Measurements from ENCODE around the gene DNAH17. TPM values are rescaled to one million over a fixed set of nuclear protein-coding genes. Genes with fewer than 3 reads are reported as not detected.

DNAH17 gene
- total and polyA plus RNA-seq, 2 donors (not counting 3 experiments of a cell fraction or from before 2014, with no cell fraction given), result not detected

GRCh38 chr17:78398390-78398789 is 178.8 kb downstream of the DNAH17 start:
- CTCF ChIA-PET, result interaction anchor here (0.7 to 1.3 kb wide), 2 partner anchors 23 to 34 kb away, joined by 3 to 4 read pairs; no protein-coding TSS in a partner anchor
- Histone ChIP-seq H3K9ac (replicated peaks; ENCODE audit: extremely low read depth, insufficient read depth, low read length) (no peak overlapping the region), H3K9me3 (replicated peaks; ENCODE audit: control insufficient read depth, insufficient read depth, low read length) (no peaks in the 10 kb centered on the region), H4K20me1 (replicated peaks; ENCODE audit: control insufficient read depth, extremely low read depth, insufficient read depth, low read length) (no peaks in the 10 kb centered on the region), H3K36me3 (ENCODE audit: control insufficient read depth in 2 of 2, extremely low read depth in 1 of 2, insufficient read depth in 2 of 2, low read length in 2 of 2) (peaks cover 20 to 56% of the 10 kb centered on the region in 2 experiments), H3K27ac (ENCODE audit: insufficient read depth, low read depth, low read length) (no peak overlapping the region), H3K27me3 (ENCODE audit: control insufficient read depth in 2 of 2, insufficient read depth in 2 of 2, low read length in 2 of 2) (no peaks in the 10 kb centered on the region), H3K79me2 (ENCODE audit: control insufficient read depth, insufficient read depth, low read length) (peaks cover 46% of the 10 kb centered on the region), H3K4me1 (ENCODE audit: control insufficient read depth, extremely low read depth, insufficient read depth, low read length) (peaks cover 14% of the 10 kb centered on the region), H3K4me2 (ENCODE audit: insufficient read depth, low read length) (no peak overlapping the region), H3K9me1 (replicated peaks; ENCODE audit: control insufficient read depth, extremely low read depth, insufficient read depth, low read length) (no peaks in the 10 kb centered on the region), H3K4me3 (replicated peaks in 1 of 3; ENCODE audit: insufficient read depth in 1 of 3, low read depth in 1 of 3, low read length in 3 of 3) (no peak overlapping the region), H2AFZ (ENCODE audit: low read depth, low read length) (no peak overlapping the region)
- POLR2A ChIA-PET, result no interaction called here
- intact Hi-C loops (cut with micrococcal nuclease), result no loop called here
- dilution Hi-C loops (cut with MboI; ENCODE audit: extremely low pct_ligation_motif_present, low sequenced_read_pairs), result no loop called here
- no peak for DNase-seq (ENCODE audit: low read depth, low spot score)
- no TSS peak for BruUV-seq (replicated peaks)
- TF ChIP-seq POLR2A (IDR thresholded peaks at IDR 0.05; ENCODE audit: low read depth, low read length), result no peak
- TF ChIP-seq, protein P1, sequence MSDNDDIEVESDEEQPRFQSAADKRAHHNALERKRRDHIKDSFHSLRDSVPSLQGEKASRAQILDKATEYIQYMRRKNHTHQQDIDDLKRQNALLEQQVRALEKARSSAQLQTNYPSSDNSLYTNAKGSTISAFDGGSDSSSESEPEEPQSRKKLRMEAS (IDR thresholded peaks at IDR 0.05; ENCODE audit: insufficient read depth, insufficient read length), result no peak
- no peak for TF ChIP-seq POLR2AphosphoS5 (IDR thresholded peaks at IDR 0.05; ENCODE audit: insufficient read depth, low read depth, low read length)
- TF ChIP-seq CTCF (IDR thresholded peaks at IDR 0.05; ENCODE audit: extremely low read depth in 1 of 2, insufficient read depth in 1 of 2, low read depth in 1 of 2, low read length in 2 of 2), result no peak
- no peak for TF ChIP-seq MYC (IDR thresholded peaks at IDR 0.05; ENCODE audit: low read depth, low read length)
- TF ChIP-seq JUN (IDR thresholded peaks at IDR 0.05; ENCODE audit: borderline replicate concordance, insufficient read depth, insufficient read length, low read depth), result no peak
- TF ChIP-seq GATA2 (IDR thresholded peaks at IDR 0.05; ENCODE audit: insufficient read depth, insufficient read length, low read depth, low read length), result no peak
- TF ChIP-seq EZH2 (IDR thresholded peaks at IDR 0.05; ENCODE audit: borderline replicate concordance, low read depth, low read length, severe bottlenecking), result no peak
- TF ChIP-seq FOS (IDR thresholded peaks at IDR 0.05; ENCODE audit: borderline replicate concordance, insufficient read depth, low read length), result no peak
- FAIRE-seq, result no peak

Measured in endothelial cell of umbilical vein (primary cell).